Measurements from ENCODE around the gene TBC1D22A. TPM values are rescaled to one million over a fixed set of nuclear protein-coding genes. Genes with fewer than 3 reads are reported as not detected.

The TBC1D22A gene
- total RNA-seq, 1 experiment from 2014 or later: 32.6 TPM

DNA sequence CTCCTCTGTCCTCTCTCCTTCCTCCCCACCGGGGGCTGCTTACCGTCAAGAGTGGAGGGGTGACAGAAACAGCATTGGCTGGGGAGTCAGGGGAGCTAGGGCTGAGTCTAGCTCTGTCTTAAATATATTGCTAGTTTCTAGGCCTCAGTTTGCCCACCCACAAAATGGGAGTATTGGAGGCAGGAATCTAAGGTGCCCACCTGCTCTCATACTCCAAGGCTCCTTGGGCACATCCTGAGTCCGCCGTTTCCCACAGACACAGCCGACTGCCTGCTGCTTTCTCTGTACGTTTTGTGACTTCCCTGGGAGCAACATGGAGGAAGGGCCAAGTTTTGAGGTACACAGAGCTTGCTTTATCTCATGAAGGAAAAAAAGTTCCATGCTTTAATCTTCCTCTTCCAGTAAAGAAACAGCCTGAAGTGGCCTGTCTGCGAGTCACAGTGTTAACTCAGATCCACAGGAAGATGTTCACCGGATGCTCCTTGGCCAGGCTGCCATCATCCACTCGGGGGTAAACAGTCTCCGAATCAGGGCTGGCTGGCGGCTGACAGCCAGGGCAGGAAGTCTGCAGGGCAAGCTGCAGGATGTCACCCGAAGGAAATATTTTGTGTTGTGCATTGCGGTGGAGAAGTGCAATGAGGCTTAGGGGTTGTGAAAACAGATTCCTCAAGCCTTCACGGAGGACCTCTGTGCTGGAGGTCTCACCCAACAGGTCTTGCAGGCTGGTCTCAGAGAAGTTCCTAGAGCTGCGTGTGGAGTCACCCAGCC, 13.4 kb upstream of the TBC1D22A start:
- no peak overlapping the region for H3K4me3 ChIP-seq (ENCODE audit: low read depth, low read length)
- CTCF ChIA-PET: interaction anchor here (1.8 kb wide), 1 partner anchor 10 kb away, joined by 5 read pairs; no protein-coding TSS in a partner anchor
- TF ChIP-seq, protein P1, sequence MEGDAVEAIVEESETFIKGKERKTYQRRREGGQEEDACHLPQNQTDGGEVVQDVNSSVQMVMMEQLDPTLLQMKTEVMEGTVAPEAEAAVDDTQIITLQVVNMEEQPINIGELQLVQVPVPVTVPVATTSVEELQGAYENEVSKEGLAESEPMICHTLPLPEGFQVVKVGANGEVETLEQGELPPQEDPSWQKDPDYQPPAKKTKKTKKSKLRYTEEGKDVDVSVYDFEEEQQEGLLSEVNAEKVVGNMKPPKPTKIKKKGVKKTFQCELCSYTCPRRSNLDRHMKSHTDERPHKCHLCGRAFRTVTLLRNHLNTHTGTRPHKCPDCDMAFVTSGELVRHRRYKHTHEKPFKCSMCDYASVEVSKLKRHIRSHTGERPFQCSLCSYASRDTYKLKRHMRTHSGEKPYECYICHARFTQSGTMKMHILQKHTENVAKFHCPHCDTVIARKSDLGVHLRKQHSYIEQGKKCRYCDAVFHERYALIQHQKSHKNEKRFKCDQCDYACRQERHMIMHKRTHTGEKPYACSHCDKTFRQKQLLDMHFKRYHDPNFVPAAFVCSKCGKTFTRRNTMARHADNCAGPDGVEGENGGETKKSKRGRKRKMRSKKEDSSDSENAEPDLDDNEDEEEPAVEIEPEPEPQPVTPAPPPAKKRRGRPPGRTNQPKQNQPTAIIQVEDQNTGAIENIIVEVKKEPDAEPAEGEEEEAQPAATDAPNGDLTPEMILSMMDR (IDR thresholded peaks at IDR 0.05; ENCODE audit: insufficient read depth in 1 of 2, low read depth in 1 of 2, low read length in 1 of 2, severe bottlenecking in 1 of 2, unreplicated experiment in 1 of 2): no peak

DNA sequence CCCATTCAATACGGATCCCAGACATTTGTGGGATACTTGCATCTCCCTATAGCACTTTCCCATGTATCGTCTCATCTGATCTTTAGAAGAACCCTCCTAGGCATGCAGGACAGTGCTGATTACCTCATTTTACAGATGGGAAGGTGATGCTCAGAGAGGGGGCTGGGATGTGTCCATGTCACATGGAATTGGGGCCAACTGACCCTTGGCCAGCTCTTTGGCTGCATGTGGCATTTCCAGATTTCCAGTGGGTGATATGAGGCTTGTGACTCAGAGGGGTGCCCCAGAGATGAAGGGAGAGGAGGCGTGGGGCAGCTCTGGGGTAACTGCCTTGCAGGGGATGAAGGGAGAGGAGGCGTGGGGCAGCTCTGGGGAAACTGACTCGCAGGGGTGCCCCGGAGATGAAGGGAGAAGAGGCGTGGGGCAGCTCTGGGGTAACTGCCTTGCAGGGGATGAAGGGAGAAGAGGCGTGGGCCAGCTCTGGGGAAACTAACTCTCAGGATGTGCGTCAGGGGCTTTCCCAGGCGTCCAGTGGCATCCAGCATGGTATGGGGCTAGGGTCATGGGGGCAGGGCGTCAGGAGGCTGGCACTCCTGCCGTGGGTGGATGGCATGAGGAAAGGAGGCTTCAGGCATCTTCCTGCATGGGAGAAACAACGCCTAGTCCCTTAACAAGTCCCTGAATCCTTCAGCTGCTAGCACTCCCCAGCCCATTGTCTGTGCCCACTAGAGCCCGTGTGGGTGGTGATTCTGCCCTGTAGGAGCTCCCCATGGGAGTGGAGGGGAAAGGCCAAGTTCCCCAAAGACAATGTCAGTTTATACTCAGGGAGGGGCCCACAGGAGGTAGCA, 12.5 kb upstream of the TBC1D22A start:
- H3K4me3 Mint-ChIP-seq (ENCODE audit: unreplicated experiment): no peak overlapping the region
- no peaks in the 10 kb centered on the region for H3K36me3 ChIP-seq (ENCODE audit: control insufficient read depth, insufficient read depth, low read length)
- H3K27me3 Mint-ChIP-seq (ENCODE audit: insufficient read depth, unreplicated experiment): no peaks in the 10 kb centered on the region
- H3K4me1 Mint-ChIP-seq (ENCODE audit: low read depth, unreplicated experiment): peaks cover 25% of the 10 kb centered on the region
- no peaks in the 10 kb centered on the region for H3K36me3 Mint-ChIP-seq (ENCODE audit: insufficient read depth, unreplicated experiment)
- no peaks in the 10 kb centered on the region for H3K9me3 ChIP-seq
- peak overlapping the region; percentile 86 for H3K27ac Mint-ChIP-seq (ENCODE audit: unreplicated experiment)
- no peak overlapping the region for H3K4me3 ChIP-seq (ENCODE audit: low read depth, low read length)
- BruUV-seq (replicated peaks): no TSS peak
- no peaks in the 10 kb centered on the region for H3K9me3 Mint-ChIP-seq (ENCODE audit: unreplicated experiment)
- DNase-seq: no peak
- peaks cover 18% of the 10 kb centered on the region for H3K4me1 ChIP-seq
- H3K27me3 ChIP-seq (replicated peaks; ENCODE audit: control insufficient read depth, insufficient read depth, low read length): no peaks in the 10 kb centered on the region
- ChIA-PET POLR2A (interaction anchor here (1.9 kb wide), 1 partner anchor 13 kb away, joined by 10 read pairs; the partner anchor contains the start of gene TBC1D22A), CTCF (interaction anchor here (1.8 kb wide), 1 partner anchor 9 kb away, joined by 5 read pairs; no protein-coding TSS in a partner anchor)
- intact Hi-C loops (cut with micrococcal nuclease; ENCODE audit: unreplicated experiment): no loop called here
- TF ChIP-seq, protein P1 (IDR thresholded peaks at IDR 0.05; ENCODE audit: insufficient read depth in 1 of 2, low read depth in 1 of 2, low read length in 1 of 2, severe bottlenecking in 1 of 2, unreplicated experiment in 1 of 2): no peak

More for the DNA sequence above, 13.4 kb upstream of the TBC1D22A start:
- Mint-ChIP-seq H3K4me1 (ENCODE audit: low read depth, unreplicated experiment) (peaks cover 25% of the 10 kb centered on the region), H3K27ac (ENCODE audit: unreplicated experiment) (peak overlapping the region; percentile 86), H3K9me3 (ENCODE audit: unreplicated experiment) (no peaks in the 10 kb centered on the region), H3K4me3 (ENCODE audit: unreplicated experiment) (no peak overlapping the region), H3K27me3 (ENCODE audit: insufficient read depth, unreplicated experiment) (no peaks in the 10 kb centered on the region), H3K36me3 (ENCODE audit: insufficient read depth, unreplicated experiment) (peaks cover 6% of the 10 kb centered on the region)
- Histone ChIP-seq H3K27me3 (replicated peaks; ENCODE audit: control insufficient read depth, insufficient read depth, low read length) (no peaks in the 10 kb centered on the region), H3K36me3 (ENCODE audit: control insufficient read depth, insufficient read depth, low read length) (no peaks in the 10 kb centered on the region), H3K4me1 (peaks cover 27% of the 10 kb centered on the region), H3K9me3 (no peaks in the 10 kb centered on the region)
- POLR2A ChIA-PET: interaction anchor here (1.9 kb wide), 1 partner anchor 13 kb away, joined by 10 read pairs; the partner anchor contains the start of gene TBC1D22A
- DNase-seq: peak in 1 of 2 experiments; percentile 45
- no TSS peak for BruUV-seq (replicated peaks)
- intact Hi-C loops (cut with micrococcal nuclease; ENCODE audit: unreplicated experiment): no loop called here

DNA sequence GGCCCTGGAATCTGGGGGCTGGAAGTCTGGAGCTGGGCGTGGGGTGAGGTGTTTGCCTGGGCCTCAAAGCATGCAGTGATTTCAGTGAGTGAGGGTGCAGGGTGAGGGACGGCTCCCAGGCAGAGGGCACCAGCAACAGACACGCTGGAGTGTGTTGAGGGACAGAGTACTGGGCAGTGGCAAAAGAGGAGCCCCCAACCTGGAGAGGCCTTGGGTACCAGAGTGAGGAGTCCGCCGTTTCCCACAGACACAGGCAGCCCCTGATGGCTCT, 12.0 kb upstream of the TBC1D22A start:
- Mint-ChIP-seq H3K4me3 (ENCODE audit: unreplicated experiment) (no peak overlapping the region), H3K27me3 (ENCODE audit: insufficient read depth, unreplicated experiment) (no peaks in the 10 kb centered on the region), H3K9me3 (ENCODE audit: unreplicated experiment) (no peaks in the 10 kb centered on the region), H3K36me3 (ENCODE audit: insufficient read depth, unreplicated experiment) (no peaks in the 10 kb centered on the region), H3K27ac (ENCODE audit: unreplicated experiment) (no peak overlapping the region), H3K4me1 (ENCODE audit: low read depth, unreplicated experiment) (peaks cover 25% of the 10 kb centered on the region)
- H3K4me3 ChIP-seq (ENCODE audit: low read depth, low read length): no peak overlapping the region
- no TSS peak for BruUV-seq (replicated peaks)
- H3K4me1 ChIP-seq: peaks cover 18% of the 10 kb centered on the region
- no peaks in the 10 kb centered on the region for H3K36me3 ChIP-seq (ENCODE audit: control insufficient read depth, insufficient read depth, low read length)
- no peaks in the 10 kb centered on the region for H3K9me3 ChIP-seq
- TF ChIP-seq, protein P1 (IDR thresholded peaks at IDR 0.05; ENCODE audit: insufficient read depth in 1 of 2, low read depth in 1 of 2, low read length in 1 of 2, severe bottlenecking in 1 of 2, unreplicated experiment in 1 of 2): no peak
- no peak for DNase-seq
- ChIA-PET CTCF (interaction anchor here (1.8 kb wide), 1 partner anchor 9 kb away, joined by 5 read pairs; no protein-coding TSS in a partner anchor), POLR2A (no interaction called here)
- H3K27me3 ChIP-seq (replicated peaks; ENCODE audit: control insufficient read depth, insufficient read depth, low read length): no peaks in the 10 kb centered on the region
- intact Hi-C loops (cut with micrococcal nuclease; ENCODE audit: unreplicated experiment): no loop called here
